Left kidney (tissue), 2 donors: Measurements from ENCODE around the gene NGFR. TPM values are rescaled to one million over a fixed set of nuclear protein-coding genes. Genes with fewer than 3 reads are reported as not detected.
"Not testable (repeated sequence)": the region's sequence is repeated elsewhere in the genome, so short reads cannot be mapped to it uniquely, and the experiment has no call there.

Experiments
- DNase-seq: peaks from one replicate; pipeline ENCODE4 v3.0.0-alpha.2; 2013
- polyA plus RNA-seq: library from polyadenylated mRNA; unstranded; fragments of 120-200 nt; gene quantifications from one replicate; pipeline ENCODE4 v1.2.1, GENCODE V29; 2013; ENCODE audit not compliant: insufficient read length

NGFR gene
- polyA plus RNA-seq, 1 donor: 2.9 TPM

DNA sequence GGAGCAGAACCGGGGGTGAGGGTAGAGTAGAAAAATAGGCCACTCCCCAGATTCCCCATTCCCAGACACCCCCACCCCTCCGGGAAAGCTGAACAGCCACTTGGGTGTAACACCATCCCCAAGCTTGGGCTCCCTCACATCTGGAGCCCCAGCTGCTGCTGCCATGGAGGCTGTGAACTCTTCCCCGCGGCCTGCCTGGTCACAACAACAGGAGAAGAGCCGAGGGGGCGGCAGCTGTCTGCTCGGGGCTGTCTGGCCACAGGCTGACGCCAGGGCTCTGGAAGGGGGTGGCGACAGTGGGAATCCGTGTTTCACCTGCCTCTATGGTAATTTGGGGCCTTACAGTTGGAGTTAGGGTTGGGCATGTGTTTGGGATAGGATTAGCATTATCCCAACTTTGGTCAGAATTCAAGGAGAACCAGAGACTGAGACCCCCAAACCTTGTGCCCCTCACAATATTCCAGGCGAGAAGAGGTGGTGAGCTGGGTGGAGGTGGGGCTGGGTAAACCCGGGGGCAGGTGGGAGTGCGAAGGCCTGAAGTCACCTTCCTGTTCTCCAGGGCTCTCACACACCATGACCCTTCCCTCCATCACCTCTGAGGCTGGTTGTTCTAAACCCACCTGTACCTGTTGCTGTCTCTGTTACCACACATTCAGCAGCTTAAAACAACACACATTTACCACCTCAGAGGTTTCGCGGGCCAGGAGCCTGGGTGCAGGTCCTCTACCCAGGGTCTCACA, 50.9 kb downstream of the NGFR start:
- DNase-seq: no peak

GRCh38 chr17:49546546-49547535, 51.7 kb downstream of the NGFR start:
- no peak for DNase-seq

GRCh38 chr17:49547566-49547965, 52.5 kb downstream of the NGFR start:
- DNase-seq: no peak

DNA sequence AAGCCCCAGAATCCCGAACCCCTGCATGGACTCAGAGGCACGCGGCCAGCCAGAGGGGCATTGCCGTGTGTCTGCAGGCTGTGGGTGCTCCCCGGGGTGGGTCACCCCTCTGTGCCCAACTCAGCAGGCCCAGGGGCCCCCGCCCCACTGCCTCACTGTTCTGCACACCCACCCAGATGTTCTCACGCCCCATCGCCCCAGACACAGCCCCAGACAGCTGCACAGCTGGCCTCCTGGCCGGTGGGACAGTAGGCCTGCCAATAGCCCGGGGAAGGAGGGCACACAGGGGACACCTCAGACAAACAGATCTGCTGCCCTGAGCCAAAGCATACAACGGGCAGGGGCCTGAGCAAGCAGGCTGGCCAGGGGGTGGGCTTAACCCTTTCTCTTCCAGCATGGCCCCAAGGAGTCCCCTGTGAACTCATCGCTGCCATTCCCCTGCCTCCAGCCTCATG, 53.0 kb downstream of the NGFR start:
- DNase-seq: no peak

DNA sequence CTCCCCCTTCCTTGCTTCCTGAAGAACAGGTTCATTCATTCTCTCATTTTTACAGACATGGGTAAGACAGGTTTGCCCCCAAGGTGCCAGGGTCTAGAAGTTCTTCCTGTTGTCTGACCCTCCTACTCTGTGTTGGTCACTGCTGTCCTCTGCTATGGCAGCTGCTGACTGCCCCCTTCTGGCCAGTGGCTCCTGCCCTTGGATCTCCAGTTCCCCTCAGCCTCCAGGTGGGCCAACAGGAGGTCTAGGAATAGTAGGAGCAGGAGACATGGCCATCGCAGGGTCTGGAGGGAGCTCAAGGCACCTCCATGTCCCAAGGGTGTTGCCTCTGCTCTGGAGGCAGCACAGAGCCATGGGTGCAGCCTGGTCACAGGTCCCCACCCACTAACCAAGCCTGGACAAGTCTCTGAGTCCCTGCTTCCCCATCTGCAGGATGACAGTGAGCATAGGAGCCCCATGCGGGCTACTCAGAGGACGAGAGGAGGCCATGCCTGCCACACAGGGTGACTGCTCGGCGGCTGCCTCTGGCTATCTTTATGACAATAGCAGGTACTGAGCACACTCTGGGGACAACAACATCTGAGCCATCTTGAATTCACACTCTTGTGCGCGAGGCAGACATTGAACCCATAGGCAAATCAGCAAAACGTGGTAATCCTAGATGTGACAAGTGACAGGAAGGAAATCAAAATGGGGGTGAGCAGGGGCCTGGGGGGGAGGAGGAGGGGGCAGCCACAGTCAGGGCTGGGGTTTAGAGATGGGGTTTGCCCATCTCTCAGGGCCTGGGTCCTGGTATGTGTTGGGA, 53.6 kb downstream of the NGFR start:
- no peak for DNase-seq

DNA sequence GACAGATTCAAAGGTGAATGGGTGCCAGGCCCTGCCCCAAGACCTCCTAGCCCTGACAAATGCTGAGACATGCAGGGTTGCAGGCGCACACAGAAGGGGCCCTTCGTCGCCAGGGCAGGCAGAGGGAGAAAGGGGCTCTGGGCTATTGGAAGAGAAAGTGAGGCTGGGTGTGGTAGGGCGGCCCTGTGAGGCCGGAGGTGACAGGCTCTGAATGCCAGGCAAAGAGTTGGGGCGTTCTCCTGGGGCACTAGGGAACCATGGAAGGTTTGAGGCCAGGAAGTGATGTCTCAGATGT, 54.2 kb downstream of the NGFR start:
- DNase-seq: no peak

- DNase-seq: no peak
Measured at GRCh38 chr17:49549691-49550678, 54.9 kb downstream of the NGFR start.

- not testable (repeated sequence) for DNase-seq
Measured at GRCh38 chr17:49550764-49551163, 55.7 kb downstream of the NGFR start.

DNA sequence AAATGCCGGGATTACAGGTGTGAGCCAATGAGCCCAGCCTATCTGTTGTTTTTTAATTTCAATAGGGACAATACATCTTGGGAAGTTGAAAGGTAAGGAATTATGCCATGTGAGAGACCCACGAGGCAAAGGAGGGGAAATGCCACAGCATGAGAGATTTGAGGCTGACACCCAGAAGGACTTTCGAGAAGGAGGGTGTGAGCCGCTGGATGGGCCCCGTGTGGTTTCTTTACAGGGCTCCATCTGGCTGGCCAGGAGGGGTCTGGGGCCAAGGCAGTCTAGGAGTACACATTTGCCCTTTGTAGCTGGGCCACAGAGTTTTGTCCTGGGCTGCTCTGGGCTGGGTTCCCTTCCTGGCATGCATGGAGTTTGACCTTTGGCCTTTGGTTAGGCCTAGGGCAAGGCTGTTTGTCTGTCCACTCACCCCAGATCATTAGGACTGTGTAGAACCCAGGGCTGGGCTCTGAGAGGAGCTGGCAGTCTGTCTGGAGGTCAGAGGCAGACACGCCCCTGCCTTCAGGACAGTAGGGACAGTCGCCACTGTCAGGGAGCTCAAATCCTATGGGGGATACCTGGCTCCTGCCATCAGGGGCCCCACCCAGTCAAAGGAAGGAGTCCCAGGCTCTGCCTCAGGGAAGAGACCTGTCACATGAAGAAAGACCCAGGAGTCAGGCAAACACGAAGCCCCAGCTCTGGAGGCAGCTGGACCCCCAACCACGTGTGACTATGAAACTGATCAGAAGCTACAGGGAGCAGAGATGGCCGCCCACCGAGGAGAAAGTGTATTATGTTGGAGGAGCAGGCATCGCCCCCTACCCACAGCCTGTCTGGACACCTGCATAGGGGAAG, 56.4 kb downstream of the NGFR start:
- no peak for DNase-seq

DNA sequence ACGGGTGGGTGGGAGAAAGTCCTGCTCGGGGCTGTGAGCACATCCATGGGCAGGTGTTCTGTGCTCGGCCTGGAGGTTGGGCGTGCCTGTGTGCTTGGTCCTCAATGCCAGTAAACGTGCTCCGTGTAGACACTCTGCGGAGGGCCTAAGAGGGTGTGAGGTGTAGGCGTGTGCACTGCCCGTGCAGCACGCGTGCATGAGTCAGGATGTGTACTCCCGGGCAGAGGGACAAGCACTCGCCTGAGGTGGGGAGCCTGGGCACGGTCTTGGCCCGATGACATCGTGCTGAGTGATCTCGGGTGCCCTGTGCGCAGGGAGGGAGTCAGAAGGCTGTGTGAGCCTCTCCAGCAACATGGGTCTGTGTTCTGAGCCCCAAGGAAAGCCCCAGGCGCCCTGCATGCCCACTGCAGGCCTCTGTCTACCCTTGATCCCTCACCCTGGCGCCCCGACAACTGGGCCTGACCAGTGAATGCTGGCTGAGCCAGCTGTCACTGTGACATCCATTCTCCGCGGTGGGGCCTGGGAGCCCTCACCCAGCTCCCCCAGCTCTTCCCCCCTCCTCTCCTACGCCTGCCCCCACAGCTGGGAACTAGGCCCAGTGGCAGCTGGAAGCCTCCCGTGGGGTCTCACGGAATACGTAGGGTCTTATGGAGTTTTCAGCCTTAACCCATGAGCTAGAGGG, 57.1 kb downstream of the NGFR start:
- no peak for DNase-seq

DNA sequence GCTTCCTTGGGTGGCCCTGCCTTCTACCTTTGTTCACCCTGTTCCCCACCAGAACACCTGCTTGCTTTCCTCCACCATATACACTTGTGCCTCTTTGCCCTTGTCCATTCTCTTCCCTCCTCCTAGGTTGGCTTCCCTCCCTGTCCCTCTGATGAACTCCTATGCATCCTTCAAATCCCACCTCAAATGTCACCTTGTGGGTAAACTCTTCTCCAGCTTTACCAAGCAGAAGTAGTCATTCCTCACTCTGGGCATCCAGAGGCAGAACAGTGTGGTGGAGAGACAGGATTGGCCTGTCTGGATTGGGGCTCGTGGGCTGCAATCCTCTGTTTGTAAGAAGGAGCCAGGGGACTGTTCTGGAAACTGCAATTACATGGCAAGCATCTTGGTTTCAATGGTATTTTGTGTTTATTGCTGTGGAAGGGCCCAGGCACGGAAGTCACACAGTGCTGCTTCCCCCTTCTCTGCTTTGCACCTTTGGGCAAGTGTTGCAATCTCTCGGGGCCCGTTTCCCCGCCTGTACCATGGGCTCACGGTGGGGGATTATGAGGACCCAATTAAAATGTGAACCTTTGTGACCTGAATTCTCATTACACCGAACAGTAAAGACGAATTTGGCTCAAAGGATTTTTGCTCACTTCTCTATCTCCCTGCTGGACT, 58.7 kb downstream of the NGFR start:
- no peak for DNase-seq

DNA sequence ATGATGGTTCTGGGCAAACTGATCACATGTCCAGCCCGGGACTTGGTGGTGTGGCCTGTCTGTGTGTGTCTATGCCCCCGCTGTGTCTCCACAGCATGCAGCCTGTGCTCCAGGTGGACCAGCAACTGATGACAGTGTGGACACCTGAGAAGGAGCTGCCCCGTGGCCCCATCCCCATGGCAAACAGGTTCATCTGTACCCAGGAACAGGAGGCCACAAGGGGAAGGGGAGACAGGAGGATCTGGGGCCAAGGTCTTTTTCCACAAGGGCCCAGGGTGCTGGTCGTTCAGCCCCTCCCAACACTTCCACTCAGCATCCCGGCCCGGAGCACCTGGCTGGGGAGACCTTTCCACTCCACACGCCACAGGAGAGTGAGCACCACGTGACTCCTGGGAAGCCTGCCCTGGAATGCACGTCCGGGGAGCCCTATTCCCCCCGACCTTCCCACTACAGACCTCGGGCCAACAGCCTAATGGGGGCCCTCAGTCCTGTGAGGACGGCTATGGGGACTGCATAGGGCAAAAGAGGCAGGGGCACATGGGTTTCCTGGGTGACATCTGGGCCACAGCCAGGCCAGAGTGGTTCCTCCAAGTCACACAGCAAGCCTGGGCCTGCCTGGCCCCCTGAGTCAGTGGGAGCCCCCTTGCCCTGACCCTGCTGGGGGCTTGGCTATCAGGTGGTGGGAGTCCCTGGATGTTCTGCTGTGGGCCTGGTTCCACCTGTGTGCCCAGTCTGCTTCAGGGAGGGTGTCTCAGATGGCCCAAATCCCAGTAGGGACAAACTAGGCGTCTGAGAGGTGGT, 59.8 kb downstream of the NGFR start:
- no peak for DNase-seq

GRCh38 chr17:49555495-49556222, 60.6 kb downstream of the NGFR start:
- DNase-seq: no peak

- DNase-seq: peak; percentile 72
Measured at GRCh38 chr17:49556223-49556943, 61.3 kb downstream of the NGFR start.

- DNase-seq: no peak
Measured at GRCh38 chr17:49557312-49558024, 62.4 kb downstream of the NGFR start.
